ENCODE results near the gene MYORG. TPM values are rescaled to one million over a fixed set of nuclear protein-coding genes. Genes with fewer than 3 reads are reported as not detected.

Gene MYORG
- total and polyA plus RNA-seq, 4 donors, result 11.4 to 26.6 (median 19.3) TPM

DNA sequence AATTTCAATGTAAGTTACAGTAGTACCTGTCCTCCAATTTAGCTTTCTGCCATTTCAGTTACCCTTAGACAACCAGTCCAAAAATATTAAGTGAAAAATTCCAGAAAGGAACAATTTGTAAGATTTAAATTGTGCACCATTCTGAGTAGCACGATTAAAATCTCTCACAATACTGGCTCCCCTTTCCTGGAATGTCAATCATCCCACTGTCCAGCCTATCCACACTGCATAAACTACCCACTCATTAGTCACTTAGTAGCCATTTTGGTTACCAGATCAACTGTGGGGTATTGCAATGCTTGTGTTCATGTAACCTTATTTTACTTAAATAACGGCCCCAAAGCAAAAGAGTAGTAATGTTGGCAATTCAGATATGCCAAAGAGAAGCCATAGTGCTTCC lies 59.3 kb downstream of the MYORG start:
- 95% methylated on average over 2 of the region's 2 CpGs for WGBS
- Histone ChIP-seq H3K4me1 (ENCODE audit: control insufficient read depth in 4 of 4, insufficient read depth in 4 of 4, low read length in 3 of 4) (no peaks in the 10 kb centered on the region), H3K4me3 (ENCODE audit: low read depth in 1 of 3, low read length in 3 of 3) (no peak overlapping the region), H3K36me3 (ENCODE audit: control insufficient read depth in 4 of 4, insufficient read depth in 3 of 4, low read depth in 1 of 4, low read length in 3 of 4) (no peaks in the 10 kb centered on the region), H3K27me3 (ENCODE audit: control insufficient read depth in 4 of 4, insufficient read depth in 4 of 4, low read length in 3 of 4) (no peaks in the 10 kb centered on the region), H3K27ac (ENCODE audit: low read depth in 1 of 2, low read length in 2 of 2) (no peak overlapping the region), H3K9me3 (ENCODE audit: control insufficient read depth in 4 of 4, low read length in 3 of 4) (no peaks in the 10 kb centered on the region), H3K9ac (ENCODE audit: low read depth in 1 of 2, low read length in 2 of 2) (no peak overlapping the region)
- no peak for TF ChIP-seq FOXA2 (IDR thresholded peaks at IDR 0.05)
- no peak for TF ChIP-seq EGR1 (IDR thresholded peaks at IDR 0.05; ENCODE audit: low read depth in 2 of 2)
- TF ChIP-seq, protein P1, sequence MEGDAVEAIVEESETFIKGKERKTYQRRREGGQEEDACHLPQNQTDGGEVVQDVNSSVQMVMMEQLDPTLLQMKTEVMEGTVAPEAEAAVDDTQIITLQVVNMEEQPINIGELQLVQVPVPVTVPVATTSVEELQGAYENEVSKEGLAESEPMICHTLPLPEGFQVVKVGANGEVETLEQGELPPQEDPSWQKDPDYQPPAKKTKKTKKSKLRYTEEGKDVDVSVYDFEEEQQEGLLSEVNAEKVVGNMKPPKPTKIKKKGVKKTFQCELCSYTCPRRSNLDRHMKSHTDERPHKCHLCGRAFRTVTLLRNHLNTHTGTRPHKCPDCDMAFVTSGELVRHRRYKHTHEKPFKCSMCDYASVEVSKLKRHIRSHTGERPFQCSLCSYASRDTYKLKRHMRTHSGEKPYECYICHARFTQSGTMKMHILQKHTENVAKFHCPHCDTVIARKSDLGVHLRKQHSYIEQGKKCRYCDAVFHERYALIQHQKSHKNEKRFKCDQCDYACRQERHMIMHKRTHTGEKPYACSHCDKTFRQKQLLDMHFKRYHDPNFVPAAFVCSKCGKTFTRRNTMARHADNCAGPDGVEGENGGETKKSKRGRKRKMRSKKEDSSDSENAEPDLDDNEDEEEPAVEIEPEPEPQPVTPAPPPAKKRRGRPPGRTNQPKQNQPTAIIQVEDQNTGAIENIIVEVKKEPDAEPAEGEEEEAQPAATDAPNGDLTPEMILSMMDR (IDR thresholded peaks at IDR 0.05; ENCODE audit: low read depth, low read length, missing input control), result no peak
- TF ChIP-seq RAD21 (IDR thresholded peaks at IDR 0.05), result no peak
- no peak for DNase-seq (ENCODE audit: low spot score)

Small RNA genes within 50 kb of the gene (small RNA-seq; reads per million reads assigned to genes)
- gene RF00019, result not detected

Other genes starting within 250 kb of the MYORG start
- gene UBAP1, start 197.9 kb downstream of the MYORG start, total RNA-seq, result 10 to 100 TPM; 23.4 to 31.6 TPM
- gene UBAP1, start 197.9 kb downstream of the MYORG start, polyA plus RNA-seq, result 10 to 100 TPM; 21.2 to 24.0 TPM
- 1 to 10 TPM in 1 of 2 donors, under 1 TPM in 1; 0.17 to 4.1 TPM for gene KIF24, start 47.6 kb downstream of the MYORG start, total RNA-seq
- under 1 TPM; 0.13 to 0.24 TPM for gene KIF24, start 47.6 kb downstream of the MYORG start, polyA plus RNA-seq
- gene NUDT2, start 47.3 kb downstream of the MYORG start, total RNA-seq, result 10 to 100 TPM in 1 of 2 donors, 1 to 10 TPM in 1; 9.2 to 10.6 TPM
- gene NUDT2, start 47.3 kb downstream of the MYORG start, polyA plus RNA-seq, result 10 to 100 TPM; 20.7 to 23.5 TPM
- gene FAM219A, start 81.7 kb upstream of the MYORG start, total RNA-seq, result 1 to 10 TPM; 1.6 to 3.6 TPM
- 1 to 10 TPM; 1.7 to 3.0 TPM for gene FAM219A, start 81.7 kb upstream of the MYORG start, polyA plus RNA-seq
- gene DNAI1, start 81.9 kb upstream of the MYORG start, total RNA-seq, result not detected
- gene DNAI1, start 81.9 kb upstream of the MYORG start, polyA plus RNA-seq, result not detected
- gene ENHO, start 146.1 kb upstream of the MYORG start, total RNA-seq, result 1 to 10 TPM in 1 of 2 donors, under 1 TPM in 1; 0.67 to 9.6 TPM
- gene ENHO, start 146.1 kb upstream of the MYORG start, polyA plus RNA-seq, result 1 to 10 TPM; 1.6 to 2.2 TPM
- gene CNTFR, start 212.8 kb upstream of the MYORG start, total RNA-seq, result 1 to 10 TPM in 1 of 2 donors, under 1 TPM in 1; 0.75 to 3.3 TPM
- 1 to 10 TPM; 1.9 to 2.1 TPM for gene CNTFR, start 212.8 kb upstream of the MYORG start, polyA plus RNA-seq
- 10 to 100 TPM; 18.6 to 23.3 TPM for gene RPP25L, start 235.2 kb upstream of the MYORG start, total RNA-seq
- gene RPP25L, start 235.2 kb upstream of the MYORG start, polyA plus RNA-seq, result 10 to 100 TPM; 25.0 to 33.4 TPM
- gene DCTN3, start 243.6 kb upstream of the MYORG start, total RNA-seq, result 10 to 100 TPM; 24.9 to 51.9 TPM
- gene DCTN3, start 243.6 kb upstream of the MYORG start, polyA plus RNA-seq, result 10 to 100 TPM; 44.6 to 48.7 TPM

Data from liver (tissue), 10 donors.